C4-2B (cell line): Measurements from ENCODE around the gene ACER3.

Source experiments
- CTCF ChIP-seq: fragments of 450-650 bp; conservative IDR thresholded peaks from 2 replicates; pipeline ENCODE4 v1.5.1; 2017; ENCODE audit warnings: mild to moderate bottlenecking
- ZFX ChIP-seq: fragments of 450-650 bp; IDR thresholded peaks from 2 replicates; pipeline ENCODE4 v1.6.1; 2017

- TF ChIP-seq CTCF (no peak), ZFX (no peak)
These were observed 174.9 kb downstream of the ACER3 start for GRCh38 chr11:77035580-77035979.
